ENCODE data around the gene SPATC1L. TPM values are rescaled to one million over a fixed set of nuclear protein-coding genes. Genes with fewer than 3 reads are reported as not detected.
A peak's percentile ranks its signal among the peaks of the same experiment; 100 is the strongest.

Gene SPATC1L
- total RNA-seq, 1 donor from 2014 or later, result 58.7 TPM

GRCh38 chr21:46196733-46197132, 12.5 kb upstream of the SPATC1L start:
- peaks cover 8% of the 10 kb centered on the region for H3K9me3 Mint-ChIP-seq (ENCODE audit: unreplicated experiment)
- no peak overlapping the region for H3K4me3 Mint-ChIP-seq (ENCODE audit: unreplicated experiment)
- H3K4me1 Mint-ChIP-seq (ENCODE audit: low read depth, unreplicated experiment), result peaks cover 23% of the 10 kb centered on the region
- TF ChIP-seq CTCF (IDR thresholded peaks at IDR 0.05; ENCODE audit: partially characterized antibody, unreplicated experiment), result no peak
- H3K27ac Mint-ChIP-seq (ENCODE audit: unreplicated experiment), result no peak overlapping the region
- H3K36me3 Mint-ChIP-seq (ENCODE audit: unreplicated experiment), result peaks cover 25% of the 10 kb centered on the region
- peaks cover 20% of the 10 kb centered on the region for H3K27me3 Mint-ChIP-seq (ENCODE audit: unreplicated experiment)
- DNase-seq, result no peak

DNA sequence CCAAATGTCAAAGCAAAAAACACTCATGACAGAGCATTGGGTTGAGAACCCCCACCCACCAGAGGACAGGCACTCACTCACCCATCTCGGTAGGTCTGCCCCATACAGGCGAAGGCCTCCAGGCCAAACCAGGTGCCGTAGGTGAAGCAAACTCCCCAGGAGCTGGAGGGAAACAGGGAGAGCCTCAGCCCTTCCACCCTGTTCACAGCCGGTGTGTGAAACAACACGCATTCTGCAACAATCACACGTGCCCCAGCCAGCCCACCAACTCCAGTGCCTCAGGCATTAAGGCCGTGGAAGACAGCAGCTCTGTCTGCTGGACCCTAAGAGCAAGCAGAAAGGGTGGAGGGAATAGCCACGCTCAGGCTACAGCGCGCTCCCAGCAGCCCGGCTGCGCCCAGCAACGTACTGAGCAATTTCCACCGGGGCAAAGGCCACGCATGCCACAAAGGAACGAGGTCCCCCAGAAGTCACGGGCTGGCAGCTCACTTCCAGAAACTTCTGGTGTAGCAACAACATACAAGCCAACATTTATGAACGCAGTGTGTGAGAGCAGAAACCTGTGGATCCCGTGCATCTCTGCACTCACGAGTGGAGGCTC, 11.4 kb upstream of the SPATC1L start:
- Mint-ChIP-seq H3K4me1 (ENCODE audit: low read depth, unreplicated experiment) (peaks cover 31% of the 10 kb centered on the region), H3K27ac (ENCODE audit: unreplicated experiment) (peak overlapping the region; percentile 90), H3K36me3 (ENCODE audit: unreplicated experiment) (peaks cover 24% of the 10 kb centered on the region), H3K9me3 (ENCODE audit: unreplicated experiment) (peaks cover 12% of the 10 kb centered on the region), H3K27me3 (ENCODE audit: unreplicated experiment) (peaks cover 24% of the 10 kb centered on the region), H3K4me3 (ENCODE audit: unreplicated experiment) (no peak overlapping the region)
- DNase-seq, result no peak
- no peak for TF ChIP-seq CTCF (IDR thresholded peaks at IDR 0.05; ENCODE audit: partially characterized antibody, unreplicated experiment)

- no peak for DNase-seq
- peak overlapping the region; percentile 90 for H3K27ac Mint-ChIP-seq (ENCODE audit: unreplicated experiment)
- H3K4me3 Mint-ChIP-seq (ENCODE audit: unreplicated experiment), result no peak overlapping the region
- H3K4me1 Mint-ChIP-seq (ENCODE audit: low read depth, unreplicated experiment), result peaks cover 38% of the 10 kb centered on the region
- peaks cover 29% of the 10 kb centered on the region for H3K27me3 Mint-ChIP-seq (ENCODE audit: unreplicated experiment)
- TF ChIP-seq CTCF (IDR thresholded peaks at IDR 0.05; ENCODE audit: partially characterized antibody, unreplicated experiment), result no peak
- peaks cover 12% of the 10 kb centered on the region for H3K9me3 Mint-ChIP-seq (ENCODE audit: unreplicated experiment)
- peaks cover 13% of the 10 kb centered on the region for H3K36me3 Mint-ChIP-seq (ENCODE audit: unreplicated experiment)
Observed at GRCh38 chr21:46194374-46195334, 10.4 kb upstream of the SPATC1L start.

GRCh38 chr21:46193829-46194373, 9.6 kb upstream of the SPATC1L start:
- Mint-ChIP-seq H3K4me3 (ENCODE audit: unreplicated experiment) (no peak overlapping the region), H3K4me1 (ENCODE audit: low read depth, unreplicated experiment) (peaks cover 42% of the 10 kb centered on the region), H3K27me3 (ENCODE audit: unreplicated experiment) (peaks cover 35% of the 10 kb centered on the region), H3K36me3 (ENCODE audit: unreplicated experiment) (peaks cover 6% of the 10 kb centered on the region), H3K9me3 (ENCODE audit: unreplicated experiment) (peaks cover 14% of the 10 kb centered on the region), H3K27ac (ENCODE audit: unreplicated experiment) (peak overlapping the region; percentile 90)
- no peak for TF ChIP-seq CTCF (IDR thresholded peaks at IDR 0.05; ENCODE audit: partially characterized antibody, unreplicated experiment)
- DNase-seq, result no peak

Data from glutamatergic neuron (in vitro differentiated cells).